OCI-LY3 (cell line): ENCODE measurements around the gene MARF1.
"Not testable (repeated sequence)": the region's sequence is repeated elsewhere in the genome, so short reads cannot be mapped to it uniquely, and the experiment has no call there.

Experiments
- H2AFZ ChIP-seq: fragments of 200-600, 300-600 bp; shearing (Covaris generic); 2 replicates; pipeline ENCODE4 v1.6.0; 2014; ENCODE audit warnings: antibody characterized with exemption, low read depth, low read length
- H3K27ac ChIP-seq: fragments of 200-600, 300-600 bp; sonication (generic); 2 replicates; pipeline ENCODE4 v1.5.1; 2014; ENCODE audit warnings: mild to moderate bottlenecking, low read length, moderate library complexity, mixed read lengths
- H3K27me3 ChIP-seq: fragments of 200-600, 300-600 bp; sonication (generic); 2 replicates; pipeline ENCODE4 v1.6.1; 2014; ENCODE audit warnings: low read depth, low read length, mixed read lengths
- H3K36me3 ChIP-seq: fragments of 200-600, 300-600 bp; sonication (generic); replicated peaks from 2 replicates; pipeline ENCODE3; 2014; ENCODE audit warnings: low read depth, low read length, mixed read lengths
- H3K4me1 ChIP-seq: fragments of 300-600, 200-600 bp; sonication (generic); 2 replicates; pipeline ENCODE4 v1.6.1; 2014; ENCODE audit warnings: low read length, mixed read lengths
- H3K4me2 ChIP-seq: fragments of 200-600, 300-600 bp; sonication (generic); 2 replicates; pipeline ENCODE4 v1.6.1; 2014; ENCODE audit warnings: low read length, mixed read lengths
- H3K4me3 ChIP-seq: fragments of 300-600, 200-600 bp; sonication (generic); 2 replicates; pipeline ENCODE4 v1.5.1; 2014; ENCODE audit warnings: antibody characterized with exemption, mild to moderate bottlenecking, low read length, moderate library complexity
- H3K79me2 ChIP-seq: fragments of 300-600, 200-600 bp; shearing (Covaris generic); 2 replicates; pipeline ENCODE4 v1.6.1; 2014; ENCODE audit warnings: mild to moderate bottlenecking, low read length, mixed read lengths
- H3K9ac ChIP-seq: fragments of 300-600, 200-600 bp; shearing (Covaris generic); 2 replicates; pipeline ENCODE4 v1.6.0; 2014; ENCODE audit warnings: mild to moderate bottlenecking, low read length, moderate library complexity
- H3K9me3 ChIP-seq: fragments of 200-600, 300-600 bp; shearing (Covaris generic); 2 replicates; pipeline ENCODE4 v1.6.1; 2014; ENCODE audit warnings: low read length, mixed read lengths; ENCODE audit not compliant: insufficient read depth
- H4K20me1 ChIP-seq: fragments of 200-600, 300-600 bp; sonication (generic); 2 replicates; pipeline ENCODE4 v1.6.1; 2016; ENCODE audit warnings: low read length, mixed read lengths; ENCODE audit not compliant: insufficient read depth
- EZH2phosphoT487 ChIP-seq: fragments of 200-600 bp; shearing (Covaris generic); IDR thresholded peaks from 2 replicates; pipeline ENCODE4 v1.6.1; 2018; ENCODE audit warnings: antibody characterized with exemption, mixed run types, low read depth
- TF ChIP-seq, protein P1 (sequence below): fragments of 200-600, 300-600 bp; sonication (generic); IDR thresholded peaks from 2 replicates; pipeline ENCODE4 v1.5.1; 2014; ENCODE audit warnings: antibody characterized with exemption, low read length, low read depth

The MARF1 gene

DNA sequence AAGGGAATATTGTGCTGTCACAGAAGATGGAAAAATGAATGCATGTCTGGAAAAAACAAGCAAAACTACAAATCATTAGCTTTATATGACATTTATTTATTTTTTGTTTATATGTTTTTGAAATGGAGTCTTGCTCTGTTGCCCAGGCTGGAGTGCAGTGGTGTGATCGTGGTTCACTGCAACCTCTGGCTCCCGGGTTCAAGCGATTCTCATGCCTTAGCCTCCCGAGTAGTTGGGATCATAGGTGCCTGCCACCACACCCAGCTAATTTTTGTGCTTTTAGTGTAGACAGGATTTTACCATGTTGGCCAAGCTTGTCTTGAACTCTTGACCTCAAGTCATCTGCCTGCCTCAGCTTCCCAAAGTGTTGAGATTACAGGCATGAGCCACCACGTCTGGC is 15.6 kb upstream of the MARF1 start:
- Histone ChIP-seq H3K79me2 (peaks cover 95% of the 10 kb centered on the region), H3K4me3 (no peak overlapping the region), H3K9me3 (no peaks in the 10 kb centered on the region), H3K36me3 (peaks cover 33% of the 10 kb centered on the region), H3K27ac (no peak overlapping the region), H3K4me1 (0 out of 2 replicates have a peak, but pooled peaks cover 3% of the 10 kb centered on the region), H2AFZ (no peak overlapping the region), H3K4me2 (no peak overlapping the region), H3K9ac (no peak overlapping the region), H3K27me3 (no peaks in the 10 kb centered on the region), H4K20me1 (peaks cover 69% of the 10 kb centered on the region)
- TF ChIP-seq EZH2phosphoT487: no peak
- TF ChIP-seq, protein P1, sequence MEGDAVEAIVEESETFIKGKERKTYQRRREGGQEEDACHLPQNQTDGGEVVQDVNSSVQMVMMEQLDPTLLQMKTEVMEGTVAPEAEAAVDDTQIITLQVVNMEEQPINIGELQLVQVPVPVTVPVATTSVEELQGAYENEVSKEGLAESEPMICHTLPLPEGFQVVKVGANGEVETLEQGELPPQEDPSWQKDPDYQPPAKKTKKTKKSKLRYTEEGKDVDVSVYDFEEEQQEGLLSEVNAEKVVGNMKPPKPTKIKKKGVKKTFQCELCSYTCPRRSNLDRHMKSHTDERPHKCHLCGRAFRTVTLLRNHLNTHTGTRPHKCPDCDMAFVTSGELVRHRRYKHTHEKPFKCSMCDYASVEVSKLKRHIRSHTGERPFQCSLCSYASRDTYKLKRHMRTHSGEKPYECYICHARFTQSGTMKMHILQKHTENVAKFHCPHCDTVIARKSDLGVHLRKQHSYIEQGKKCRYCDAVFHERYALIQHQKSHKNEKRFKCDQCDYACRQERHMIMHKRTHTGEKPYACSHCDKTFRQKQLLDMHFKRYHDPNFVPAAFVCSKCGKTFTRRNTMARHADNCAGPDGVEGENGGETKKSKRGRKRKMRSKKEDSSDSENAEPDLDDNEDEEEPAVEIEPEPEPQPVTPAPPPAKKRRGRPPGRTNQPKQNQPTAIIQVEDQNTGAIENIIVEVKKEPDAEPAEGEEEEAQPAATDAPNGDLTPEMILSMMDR: no peak

DNA sequence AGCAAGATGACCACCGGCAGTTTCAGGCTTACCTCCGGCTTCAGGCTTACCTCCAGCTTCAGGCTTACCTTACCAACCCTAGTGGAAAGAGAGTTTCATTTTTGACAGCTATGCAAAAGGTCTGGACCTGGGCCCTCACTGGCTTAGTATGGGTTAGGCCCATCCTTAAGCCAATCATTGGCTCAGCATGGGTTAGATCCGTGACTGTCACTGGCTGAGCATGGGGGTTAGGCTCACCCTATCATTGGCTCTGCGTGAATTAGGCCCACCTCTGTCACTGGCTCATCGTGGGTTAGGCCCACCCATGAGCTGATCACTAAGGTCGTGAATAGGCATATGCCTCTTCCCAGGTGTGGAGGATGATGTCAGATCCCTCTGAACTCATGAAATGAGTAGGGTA is 15.2 kb upstream of the MARF1 start:
- H2AFZ ChIP-seq: no peak overlapping the region
- 0 out of 2 replicates have a peak, but pooled peaks cover 3% of the 10 kb centered on the region for H3K4me1 ChIP-seq
- H3K9me3 ChIP-seq: no peaks in the 10 kb centered on the region
- no peak overlapping the region for H3K4me3 ChIP-seq
- peaks cover 34% of the 10 kb centered on the region for H3K36me3 ChIP-seq
- no peak overlapping the region for H3K4me2 ChIP-seq
- TF ChIP-seq EZH2phosphoT487: no peak
- TF ChIP-seq, protein P1: no peak
- no peak overlapping the region for H3K9ac ChIP-seq
- H3K27ac ChIP-seq: no peak overlapping the region
- H4K20me1 ChIP-seq: peaks cover 73% of the 10 kb centered on the region
- peaks cover 95% of the 10 kb centered on the region for H3K79me2 ChIP-seq
- no peaks in the 10 kb centered on the region for H3K27me3 ChIP-seq

DNA sequence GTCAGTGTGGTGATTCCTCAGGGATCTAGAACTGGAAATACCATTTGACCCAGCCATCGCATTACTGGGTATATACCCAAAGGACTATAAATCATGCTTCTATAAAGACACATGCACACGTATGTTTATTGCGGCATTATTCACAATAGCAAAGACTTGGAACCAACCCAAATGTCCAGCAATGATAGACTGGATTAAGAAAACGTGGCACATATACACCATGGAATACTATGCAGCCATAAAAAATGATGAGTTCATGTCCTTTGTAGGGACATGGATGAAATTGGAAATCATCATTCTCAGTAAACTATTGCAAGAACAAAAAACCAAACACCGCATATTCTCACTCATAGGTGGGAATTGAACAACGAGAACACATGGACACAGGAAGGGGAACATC is 12.6 kb upstream of the MARF1 start:
- Histone ChIP-seq H4K20me1 (peaks cover 66% of the 10 kb centered on the region), H3K79me2 (peaks cover 95% of the 10 kb centered on the region)
- H3K9ac ChIP-seq: not testable (repeated sequence)

DNA sequence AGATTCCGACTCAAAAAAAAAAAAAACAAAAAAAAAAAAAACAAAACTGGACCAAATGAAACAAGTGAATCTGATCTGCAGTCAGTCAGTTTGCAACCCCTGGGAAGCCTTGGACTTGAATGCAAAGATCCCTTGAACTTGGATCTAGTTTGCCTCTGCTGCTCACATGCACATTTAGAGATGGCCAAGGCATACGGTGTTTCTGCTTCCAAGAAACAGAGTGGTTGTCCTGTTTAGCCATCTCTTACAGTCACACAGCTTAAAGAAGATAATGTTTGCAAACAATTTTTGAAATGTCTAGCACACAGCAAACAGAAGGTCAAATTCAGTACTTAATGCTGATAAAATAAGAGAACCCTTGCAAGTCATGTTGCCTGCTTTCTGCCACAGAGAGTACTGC is 11.6 kb upstream of the MARF1 start:
- Histone ChIP-seq H3K4me3 (no peak overlapping the region), H3K79me2 (peaks cover 94% of the 10 kb centered on the region), H2AFZ (no peak overlapping the region), H4K20me1 (peaks cover 60% of the 10 kb centered on the region), H3K27ac (no peak overlapping the region), H3K9me3 (no peaks in the 10 kb centered on the region), H3K27me3 (no peaks in the 10 kb centered on the region), H3K36me3 (peaks cover 33% of the 10 kb centered on the region), H3K4me1 (peaks cover 17% of the 10 kb centered on the region; the same call in 1 of the 2 replicates), H3K9ac (no peak overlapping the region), H3K4me2 (no peak overlapping the region)
- TF ChIP-seq, protein P1: no peak
- TF ChIP-seq EZH2phosphoT487: no peak

More for the DNA sequence above, 12.6 kb upstream of the MARF1 start:
- H3K4me2 ChIP-seq, H2AFZ ChIP-seq, H3K9me3 ChIP-seq, H3K27ac ChIP-seq, H3K4me3 ChIP-seq, H3K27me3 ChIP-seq: not testable (repeated sequence)
- Histone ChIP-seq H3K36me3 (peaks cover 36% of the 10 kb centered on the region), H3K4me1 (peaks cover 15% of the 10 kb centered on the region; the same call in 1 of the 2 replicates)
